PFSK-1 (cell line): ENCODE results near the gene COMMD4.
A peak's percentile ranks its signal among the peaks of the same experiment; 100 is the strongest.

Experiments
- FOXP2 ChIP-seq: optimal IDR thresholded peaks from 2 replicates; pipeline ENCODE3; 2011; ENCODE audit warnings: borderline replicate concordance, control low read depth, inconsistent platforms; ENCODE audit not compliant: insufficient read depth; ENCODE audit errors: extremely low read length, extremely low read depth
- POLR2AphosphoS5 ChIP-seq: IDR thresholded peaks from 2 replicates; pipeline ENCODE4 v1.6.1; 2012; ENCODE audit warnings: low read depth, mild to moderate bottlenecking, control low read depth, low read length, moderate library complexity
- SIN3A ChIP-seq: IDR thresholded peaks from 2 replicates; pipeline ENCODE4 v1.6.1; 2012; ENCODE audit warnings: mild to moderate bottlenecking, low read length, moderate library complexity, borderline replicate concordance; ENCODE audit not compliant: insufficient read depth
- TAF1 ChIP-seq: IDR thresholded peaks from 2 replicates; pipeline ENCODE4 v1.6.1; 2012; ENCODE audit warnings: low read length, control low read depth, borderline replicate concordance; ENCODE audit not compliant: insufficient read depth
- TF ChIP-seq, protein P1 (sequence below), 2 experiments: IDR thresholded peaks; 2 replicates each; pipeline versions ENCODE4 v1.6.1 to v1.8.0; 2011 to 2012; ENCODE audit warnings: low read depth in 2 of 2, low read length in 2 of 2, control low read depth in 1 of 2, inconsistent platforms in 1 of 2, mild to moderate bottlenecking in 1 of 2, moderate library complexity in 1 of 2; ENCODE audit not compliant: insufficient read depth in 1 of 2

Gene COMMD4

DNA sequence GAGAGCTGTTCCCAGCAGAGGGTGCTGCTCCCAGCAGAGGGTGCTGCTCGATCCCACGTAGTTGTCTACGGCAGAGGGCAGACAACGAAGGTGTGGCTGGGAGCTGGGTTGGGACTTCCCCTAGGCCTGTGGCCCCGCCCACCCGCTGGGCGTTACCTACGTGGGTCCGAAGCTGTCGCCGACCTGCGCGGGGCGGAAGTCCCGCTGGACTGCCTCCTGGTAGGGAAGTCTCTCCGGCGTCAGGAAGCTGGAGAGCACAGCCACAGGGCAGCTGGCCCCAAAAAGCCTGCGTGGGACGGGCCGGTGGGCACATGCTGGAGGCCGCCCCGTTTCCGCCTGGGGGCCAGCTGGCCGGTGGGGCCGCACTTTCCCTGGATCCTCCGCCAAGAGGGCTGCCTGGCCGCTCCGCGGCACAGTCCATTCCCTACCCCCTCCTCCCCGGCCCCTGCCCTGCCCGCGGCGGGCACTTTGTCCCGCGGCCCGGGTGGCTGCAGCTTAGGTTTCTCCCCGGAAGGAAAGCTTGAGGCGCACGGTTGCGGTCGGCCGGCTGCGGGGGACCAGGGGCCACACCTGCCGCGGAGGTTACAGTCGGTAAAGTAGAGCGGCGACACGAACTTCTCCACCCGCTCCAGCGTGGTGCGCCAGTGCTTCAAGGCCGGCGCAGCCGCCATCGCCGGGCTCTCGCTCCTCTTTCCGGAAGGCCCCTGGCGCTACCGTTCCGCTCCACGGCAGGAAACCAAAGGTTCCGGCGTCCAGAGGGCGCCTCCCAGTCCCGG, 32.2 kb downstream of the COMMD4 start, which contains the start of gene MAN2C1:
TSS of gene MAN2C1 (minus strand) at position 695 of the 776 bp plus-strand sequence. CDS start at position 671, 24 bp downstream.
- TF ChIP-seq FOXP2 = peak; percentile 75
- peak; percentile 97 for TF ChIP-seq POLR2AphosphoS5
- peak; percentile 96 for TF ChIP-seq TAF1
- TF ChIP-seq, protein P1, sequence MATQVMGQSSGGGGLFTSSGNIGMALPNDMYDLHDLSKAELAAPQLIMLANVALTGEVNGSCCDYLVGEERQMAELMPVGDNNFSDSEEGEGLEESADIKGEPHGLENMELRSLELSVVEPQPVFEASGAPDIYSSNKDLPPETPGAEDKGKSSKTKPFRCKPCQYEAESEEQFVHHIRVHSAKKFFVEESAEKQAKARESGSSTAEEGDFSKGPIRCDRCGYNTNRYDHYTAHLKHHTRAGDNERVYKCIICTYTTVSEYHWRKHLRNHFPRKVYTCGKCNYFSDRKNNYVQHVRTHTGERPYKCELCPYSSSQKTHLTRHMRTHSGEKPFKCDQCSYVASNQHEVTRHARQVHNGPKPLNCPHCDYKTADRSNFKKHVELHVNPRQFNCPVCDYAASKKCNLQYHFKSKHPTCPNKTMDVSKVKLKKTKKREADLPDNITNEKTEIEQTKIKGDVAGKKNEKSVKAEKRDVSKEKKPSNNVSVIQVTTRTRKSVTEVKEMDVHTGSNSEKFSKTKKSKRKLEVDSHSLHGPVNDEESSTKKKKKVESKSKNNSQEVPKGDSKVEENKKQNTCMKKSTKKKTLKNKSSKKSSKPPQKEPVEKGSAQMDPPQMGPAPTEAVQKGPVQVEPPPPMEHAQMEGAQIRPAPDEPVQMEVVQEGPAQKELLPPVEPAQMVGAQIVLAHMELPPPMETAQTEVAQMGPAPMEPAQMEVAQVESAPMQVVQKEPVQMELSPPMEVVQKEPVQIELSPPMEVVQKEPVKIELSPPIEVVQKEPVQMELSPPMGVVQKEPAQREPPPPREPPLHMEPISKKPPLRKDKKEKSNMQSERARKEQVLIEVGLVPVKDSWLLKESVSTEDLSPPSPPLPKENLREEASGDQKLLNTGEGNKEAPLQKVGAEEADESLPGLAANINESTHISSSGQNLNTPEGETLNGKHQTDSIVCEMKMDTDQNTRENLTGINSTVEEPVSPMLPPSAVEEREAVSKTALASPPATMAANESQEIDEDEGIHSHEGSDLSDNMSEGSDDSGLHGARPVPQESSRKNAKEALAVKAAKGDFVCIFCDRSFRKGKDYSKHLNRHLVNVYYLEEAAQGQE (IDR thresholded peaks at IDR 0.05; ENCODE audit: insufficient read depth in 1 of 2, low read depth in 2 of 2, low read length in 2 of 2) = peak; percentile 64 to 66; a peak in 3 of 4 replicates
- peak; percentile 75; the same call in 1 of the 2 replicates for TF ChIP-seq SIN3A

DNA sequence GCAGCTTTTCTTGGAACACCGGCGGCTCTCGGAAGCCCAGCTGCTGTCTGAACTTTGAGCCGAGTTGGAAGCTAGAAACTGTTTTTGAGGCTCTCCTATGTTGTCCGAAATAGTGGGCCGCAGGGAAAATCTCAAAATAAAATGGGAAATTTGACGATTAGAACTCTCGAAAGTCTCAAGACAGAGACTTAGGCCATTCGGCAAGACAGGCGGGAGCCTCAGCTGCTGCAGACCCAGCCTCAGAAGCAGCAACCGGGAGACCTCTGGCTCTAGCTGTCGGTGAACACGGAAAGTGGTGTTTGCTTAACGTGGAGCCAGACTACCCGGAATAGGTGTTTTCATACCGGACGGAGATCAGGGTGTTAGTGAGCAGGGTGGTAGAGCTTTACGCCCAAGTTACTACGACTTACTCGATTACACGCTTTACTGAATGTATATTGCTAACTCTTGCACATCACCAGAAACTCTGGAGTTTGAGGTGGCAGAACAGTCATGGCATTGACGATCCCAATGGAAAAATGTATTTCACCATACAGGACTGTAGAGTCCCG, 32.9 kb downstream of the COMMD4 start:
- TF ChIP-seq TAF1 = no peak
- TF ChIP-seq, protein P1 (IDR thresholded peaks at IDR 0.05; ENCODE audit: insufficient read depth in 1 of 2, low read depth in 2 of 2, low read length in 2 of 2) = no peak
- no peak for TF ChIP-seq FOXP2
- no peak for TF ChIP-seq POLR2AphosphoS5

DNA sequence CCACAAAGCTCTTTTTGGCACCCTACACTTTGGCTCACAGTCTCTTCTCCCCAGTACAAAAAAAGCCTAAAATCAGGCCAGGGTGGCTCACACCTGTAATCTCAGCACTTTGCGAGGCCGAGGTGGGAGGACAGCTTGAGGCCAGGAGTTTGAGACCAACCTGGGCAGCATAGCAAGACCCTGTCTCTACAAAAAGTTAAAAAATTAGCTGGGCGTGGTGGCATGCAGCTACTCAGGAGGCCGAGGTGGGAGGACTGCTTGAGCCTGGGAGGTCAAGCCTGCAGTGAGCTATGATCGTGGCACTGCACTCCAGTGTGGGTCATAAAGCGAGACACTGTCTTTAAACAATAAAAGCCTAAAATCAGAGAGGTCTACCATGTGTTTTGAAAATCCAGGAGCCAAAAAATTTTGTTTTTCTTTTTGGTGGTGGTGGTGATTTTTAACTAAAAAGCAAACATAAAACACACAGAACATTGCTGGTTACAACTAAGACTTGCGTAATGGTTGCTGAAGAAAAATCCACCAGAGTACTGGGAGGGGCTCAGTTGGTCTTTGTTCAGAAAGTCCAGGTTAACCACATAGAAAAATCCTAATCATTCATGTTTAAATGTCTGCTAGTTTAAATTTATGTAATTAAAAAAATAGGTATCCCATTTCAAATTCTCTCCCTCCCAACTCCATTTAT, 34.2 kb downstream of the COMMD4 start:
- TF ChIP-seq FOXP2 (no peak), SIN3A (no peak), TAF1 (no peak), POLR2AphosphoS5 (no peak)

DNA sequence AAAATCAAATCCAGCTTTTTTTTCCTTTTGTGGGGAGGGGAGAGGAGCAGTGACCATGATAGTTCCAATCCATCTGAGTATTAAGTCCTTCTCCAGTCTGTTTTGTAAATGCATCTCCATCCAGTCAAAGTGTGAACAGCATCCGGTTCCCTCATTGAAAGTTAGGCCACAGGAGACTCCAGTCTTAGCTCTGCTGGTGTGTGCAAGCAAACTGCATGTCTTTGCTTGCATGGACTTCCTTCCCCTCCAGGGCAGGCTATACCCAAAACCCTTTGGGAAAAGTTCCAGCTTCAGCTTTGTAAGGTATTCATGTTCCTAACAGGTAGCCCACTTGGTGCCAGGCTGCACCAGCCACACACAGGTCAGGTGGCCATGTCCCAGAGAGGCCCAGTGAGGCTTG, 35.6 kb downstream of the COMMD4 start:
- TF ChIP-seq TAF1 (no peak), POLR2AphosphoS5 (no peak), FOXP2 (no peak), SIN3A (no peak)
- TF ChIP-seq, protein P1 (IDR thresholded peaks at IDR 0.05; ENCODE audit: insufficient read depth in 1 of 2, low read depth in 2 of 2, low read length in 2 of 2) = no peak

DNA sequence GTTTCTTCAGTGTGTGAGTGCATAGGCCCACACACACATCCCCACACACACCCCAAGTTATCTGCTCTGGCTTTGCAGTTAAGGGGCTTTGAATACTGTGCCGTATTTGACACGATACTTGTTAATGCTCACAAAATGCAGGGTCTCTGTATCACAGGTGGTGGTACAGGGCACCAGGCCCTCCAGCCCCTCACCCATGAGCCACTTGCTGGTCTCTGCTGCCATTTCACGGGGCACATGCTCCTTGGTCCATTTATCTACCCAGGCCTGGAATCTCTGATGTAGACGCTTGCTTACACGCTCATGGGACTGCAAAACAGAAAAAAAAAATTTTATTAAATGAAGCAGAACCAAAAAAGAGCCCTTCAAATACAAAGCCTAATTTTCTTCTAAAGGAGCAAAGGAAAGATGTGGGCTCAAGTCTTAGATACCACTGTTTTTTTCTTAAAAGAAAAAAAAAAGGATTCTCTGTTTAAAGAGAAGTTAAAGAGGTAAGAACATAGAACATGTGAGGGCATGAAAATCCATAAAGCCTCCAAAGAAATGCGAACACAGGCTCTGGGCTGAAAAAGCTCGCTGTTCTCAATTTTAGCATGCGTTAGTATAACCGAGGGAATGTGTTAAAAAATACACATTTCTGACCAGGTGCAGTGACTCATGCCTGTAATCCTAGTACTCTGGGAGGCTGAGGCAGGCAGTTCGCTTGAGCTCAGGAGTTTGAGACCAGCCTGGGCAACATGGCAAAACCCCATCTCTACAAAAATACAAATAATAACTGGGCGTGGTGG, 36.2 kb downstream of the COMMD4 start:
- TF ChIP-seq FOXP2 = no peak
- no peak for TF ChIP-seq SIN3A
- TF ChIP-seq, protein P1 (IDR thresholded peaks at IDR 0.05; ENCODE audit: insufficient read depth in 1 of 2, low read depth in 2 of 2, low read length in 2 of 2) = no peak
- no peak for TF ChIP-seq POLR2AphosphoS5
- no peak for TF ChIP-seq TAF1
